T-helper 2 cell (primary cell): ENCODE measurements around the gene BCL2L1.

Experiments
- DNase-seq, 5 experiments: peaks; one replicate each; pipeline versions ENCODE4 v3.0.0 to v3.0.0-alpha.2; 2012 to 2022

The BCL2L1 gene

GRCh38 chr20:31708736-31709534 lies 13.7 kb downstream of the BCL2L1 start:
- no peak for DNase-seq

- DNase-seq: no peak
These were observed 14.5 kb downstream of the BCL2L1 start for GRCh38 chr20:31707994-31708735.

- DNase-seq: no peak
These were observed 15.4 kb downstream of the BCL2L1 start for GRCh38 chr20:31707258-31707615.

- DNase-seq: no peak
These were observed 15.9 kb downstream of the BCL2L1 start for GRCh38 chr20:31706607-31707257.

- DNase-seq: no peak
These were observed 16.8 kb downstream of the BCL2L1 start for GRCh38 chr20:31705598-31706597.

- DNase-seq: no peak
These were observed 17.5 kb downstream of the BCL2L1 start for GRCh38 chr20:31705191-31705590.

GRCh38 chr20:31704225-31705119 lies 18.2 kb downstream of the BCL2L1 start:
- DNase-seq: no peak

- no peak for DNase-seq
These were observed 21.1 kb downstream of the BCL2L1 start for GRCh38 chr20:31701591-31701990.

- no peak for DNase-seq
These were observed 21.9 kb downstream of the BCL2L1 start for GRCh38 chr20:31700747-31701146.

- no peak for DNase-seq
These were observed 22.6 kb downstream of the BCL2L1 start for GRCh38 chr20:31699801-31700728.

- peak in 1 of 5 experiments; percentile 74 for DNase-seq
These were observed 23.6 kb downstream of the BCL2L1 start for GRCh38 chr20:31698803-31699718.

GRCh38 chr20:31698243-31698802 lies 24.3 kb downstream of the BCL2L1 start:
- DNase-seq: no peak

GRCh38 chr20:31695849-31696804 lies 26.5 kb downstream of the BCL2L1 start:
- no peak for DNase-seq

GRCh38 chr20:31694842-31695593 lies 27.6 kb downstream of the BCL2L1 start:
- DNase-seq: no peak

GRCh38 chr20:31693987-31694661 lies 28.5 kb downstream of the BCL2L1 start:
- no peak for DNase-seq

GRCh38 chr20:31693402-31693801 lies 29.3 kb downstream of the BCL2L1 start:
- DNase-seq: no peak
